Measurements from ENCODE around the gene ZMYND10. TPM values are rescaled to one million over a fixed set of nuclear protein-coding genes. Genes with fewer than 3 reads are reported as not detected.

The ZMYND10 gene
- total RNA-seq, 1 donor from 2014 or later: 0.39 TPM

DNA sequence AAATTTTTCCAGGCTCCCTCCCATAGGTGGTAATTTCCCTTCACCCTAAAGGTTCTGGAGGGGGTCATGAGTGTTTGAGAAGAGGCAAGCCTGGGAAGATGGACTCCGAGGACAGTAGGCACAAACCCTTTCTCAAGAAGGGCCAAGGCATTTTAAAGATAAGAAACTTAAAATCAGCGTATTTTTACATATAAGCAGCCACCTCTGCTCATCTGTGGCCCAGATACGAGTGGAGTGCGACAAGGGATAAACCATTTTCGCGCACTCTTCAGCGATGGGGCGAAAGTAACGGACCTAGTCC, 5.4 kb downstream of the ZMYND10 start:
- H3K27ac Mint-ChIP-seq (ENCODE audit: unreplicated experiment): no peak overlapping the region
- Histone ChIP-seq H3K79me2 (ENCODE audit: insufficient read depth, low read length) (peaks cover 20% of the 10 kb centered on the region), H3K9ac (ENCODE audit: low read length) (peak overlapping the region; percentile 37), H3K4me3 (ENCODE audit: insufficient read depth, low read depth, low read length) (peak overlapping the region; percentile 41), H4K20me1 (ENCODE audit: insufficient read depth, low read length) (peaks cover 17% of the 10 kb centered on the region), H3K4me2 (ENCODE audit: low read length) (peak overlapping the region; percentile 78), H3K27ac (ENCODE audit: low read depth, low read length) (no peak overlapping the region), H2AFZ (ENCODE audit: low read depth, low read length) (peak overlapping the region; percentile 39), H3K36me3 (ENCODE audit: insufficient read depth, low read length) (no peaks in the 10 kb centered on the region), H3K4me1 (ENCODE audit: insufficient read depth, low read length) (peaks cover 26% of the 10 kb centered on the region), H3K27me3 (ENCODE audit: insufficient read depth, low read length) (no peaks in the 10 kb centered on the region), H3K9me3 (ENCODE audit: insufficient read depth, low read depth, low read length) (no peaks in the 10 kb centered on the region)
- H3K4me3 Mint-ChIP-seq (ENCODE audit: unreplicated experiment): peak overlapping the region; percentile 94
- H3K4me1 Mint-ChIP-seq (ENCODE audit: low read depth, unreplicated experiment): peaks cover 14% of the 10 kb centered on the region
- FAIRE-seq (no peak), DNase-seq (ENCODE audit: low read depth) (no peak)
- peaks cover 4% of the 10 kb centered on the region for H3K9me3 Mint-ChIP-seq (ENCODE audit: unreplicated experiment)
- no peaks in the 10 kb centered on the region for H3K36me3 Mint-ChIP-seq (ENCODE audit: low read depth, unreplicated experiment)
- peaks cover 32% of the 10 kb centered on the region for H3K27me3 Mint-ChIP-seq (ENCODE audit: low read depth, unreplicated experiment)
- no peak for TF ChIP-seq EZH2 (IDR thresholded peaks at IDR 0.05; ENCODE audit: insufficient read depth, low read length)
- TF ChIP-seq, protein P1, sequence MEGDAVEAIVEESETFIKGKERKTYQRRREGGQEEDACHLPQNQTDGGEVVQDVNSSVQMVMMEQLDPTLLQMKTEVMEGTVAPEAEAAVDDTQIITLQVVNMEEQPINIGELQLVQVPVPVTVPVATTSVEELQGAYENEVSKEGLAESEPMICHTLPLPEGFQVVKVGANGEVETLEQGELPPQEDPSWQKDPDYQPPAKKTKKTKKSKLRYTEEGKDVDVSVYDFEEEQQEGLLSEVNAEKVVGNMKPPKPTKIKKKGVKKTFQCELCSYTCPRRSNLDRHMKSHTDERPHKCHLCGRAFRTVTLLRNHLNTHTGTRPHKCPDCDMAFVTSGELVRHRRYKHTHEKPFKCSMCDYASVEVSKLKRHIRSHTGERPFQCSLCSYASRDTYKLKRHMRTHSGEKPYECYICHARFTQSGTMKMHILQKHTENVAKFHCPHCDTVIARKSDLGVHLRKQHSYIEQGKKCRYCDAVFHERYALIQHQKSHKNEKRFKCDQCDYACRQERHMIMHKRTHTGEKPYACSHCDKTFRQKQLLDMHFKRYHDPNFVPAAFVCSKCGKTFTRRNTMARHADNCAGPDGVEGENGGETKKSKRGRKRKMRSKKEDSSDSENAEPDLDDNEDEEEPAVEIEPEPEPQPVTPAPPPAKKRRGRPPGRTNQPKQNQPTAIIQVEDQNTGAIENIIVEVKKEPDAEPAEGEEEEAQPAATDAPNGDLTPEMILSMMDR (IDR thresholded peaks at IDR 0.05; ENCODE audit: insufficient read depth, low read depth, low read length): no peak

DNA sequence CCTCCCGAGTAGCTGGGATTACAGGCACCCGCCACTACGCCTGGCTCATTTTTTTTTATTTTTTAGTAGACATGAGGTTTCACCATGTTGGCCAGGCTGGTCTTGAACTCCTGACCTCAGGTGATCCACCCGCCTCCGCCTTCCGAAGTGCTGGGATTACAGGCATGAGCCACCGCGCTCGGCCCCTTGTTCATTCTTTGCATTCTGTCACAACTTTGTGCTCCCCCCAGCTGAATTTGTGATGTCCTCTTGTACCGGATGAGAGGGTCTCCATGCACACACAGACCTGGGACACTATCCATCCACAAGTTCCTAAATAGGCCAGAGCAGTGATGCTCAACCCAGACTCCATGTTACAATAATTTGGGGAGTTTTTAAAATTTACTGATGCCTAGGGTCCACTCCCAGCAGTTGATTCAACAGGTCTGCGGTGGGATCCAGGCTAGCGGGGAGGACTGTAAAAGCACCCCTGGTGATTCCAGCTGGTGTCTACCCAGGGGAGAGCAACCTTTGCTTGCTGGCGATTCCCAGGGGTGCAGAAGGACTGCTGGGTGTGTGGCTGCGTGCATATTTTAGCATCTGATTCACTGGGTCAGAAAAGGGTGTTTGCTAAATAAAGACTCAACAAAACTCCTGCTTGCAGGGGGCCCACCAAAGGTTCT, 5.9 kb downstream of the ZMYND10 start:
- Mint-ChIP-seq H3K36me3 (ENCODE audit: low read depth, unreplicated experiment) (no peaks in the 10 kb centered on the region), H3K4me1 (ENCODE audit: low read depth, unreplicated experiment) (peaks cover 15% of the 10 kb centered on the region), H3K27ac (ENCODE audit: unreplicated experiment) (no peak overlapping the region), H3K4me3 (ENCODE audit: unreplicated experiment) (peak overlapping the region; percentile 94), H3K9me3 (ENCODE audit: unreplicated experiment) (peaks cover 4% of the 10 kb centered on the region), H3K27me3 (ENCODE audit: low read depth, unreplicated experiment) (peaks cover 27% of the 10 kb centered on the region)
- H3K4me1 ChIP-seq (ENCODE audit: insufficient read depth, low read length): peaks cover 30% of the 10 kb centered on the region
- H4K20me1 ChIP-seq (ENCODE audit: insufficient read depth, low read length): peaks cover 21% of the 10 kb centered on the region
- H3K27me3 ChIP-seq (ENCODE audit: insufficient read depth, low read length): no peaks in the 10 kb centered on the region
- FAIRE-seq: no peak
- H2AFZ ChIP-seq (ENCODE audit: low read depth, low read length): no peak overlapping the region
- H3K9ac ChIP-seq (ENCODE audit: low read length): peak overlapping the region; percentile 37
- H3K79me2 ChIP-seq (ENCODE audit: insufficient read depth, low read length): peaks cover 24% of the 10 kb centered on the region
- H3K27ac ChIP-seq (ENCODE audit: low read depth, low read length): no peak overlapping the region
- H3K4me3 ChIP-seq (ENCODE audit: insufficient read depth, low read depth, low read length): peak overlapping the region; percentile 41
- TF ChIP-seq EZH2 (IDR thresholded peaks at IDR 0.05; ENCODE audit: insufficient read depth, low read length): no peak
- TF ChIP-seq, protein P1 (IDR thresholded peaks at IDR 0.05; ENCODE audit: insufficient read depth, low read depth, low read length): no peak
- H3K4me2 ChIP-seq (ENCODE audit: low read length): peak overlapping the region; percentile 78
- no peak for DNase-seq (ENCODE audit: low read depth)
- no peaks in the 10 kb centered on the region for H3K9me3 ChIP-seq (ENCODE audit: insufficient read depth, low read depth, low read length)
- H3K36me3 ChIP-seq (ENCODE audit: insufficient read depth, low read length): no peaks in the 10 kb centered on the region

DNA sequence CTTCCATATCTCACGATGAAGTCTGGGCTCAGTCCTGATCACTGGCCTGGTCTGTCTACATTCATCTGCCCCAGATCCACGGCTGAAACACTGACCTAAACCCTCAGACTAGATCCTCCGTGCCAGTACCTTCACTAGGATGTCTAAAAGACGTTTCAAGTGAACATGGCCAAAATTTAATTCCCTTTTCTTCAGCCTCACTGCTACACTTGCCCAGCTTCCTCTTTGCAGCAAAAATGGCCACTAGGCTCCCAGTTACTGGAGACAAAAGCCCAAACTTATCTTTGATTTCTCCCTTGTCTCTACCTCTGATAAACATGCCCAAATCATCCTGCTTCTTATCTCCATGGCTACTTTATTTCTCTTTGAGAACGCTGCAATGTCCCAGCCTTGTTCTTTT, 6.6 kb downstream of the ZMYND10 start:
- TF ChIP-seq, protein P1 (IDR thresholded peaks at IDR 0.05; ENCODE audit: insufficient read depth, low read depth, low read length): no peak
- no peak for TF ChIP-seq EZH2 (IDR thresholded peaks at IDR 0.05; ENCODE audit: insufficient read depth, low read length)
- no peaks in the 10 kb centered on the region for H3K36me3 ChIP-seq (ENCODE audit: insufficient read depth, low read length)
- Mint-ChIP-seq H3K27ac (ENCODE audit: unreplicated experiment) (no peak overlapping the region), H3K36me3 (ENCODE audit: low read depth, unreplicated experiment) (no peaks in the 10 kb centered on the region), H3K27me3 (ENCODE audit: low read depth, unreplicated experiment) (peaks cover 26% of the 10 kb centered on the region), H3K4me3 (ENCODE audit: unreplicated experiment) (peak overlapping the region; percentile 94), H3K9me3 (ENCODE audit: unreplicated experiment) (peaks cover 4% of the 10 kb centered on the region), H3K4me1 (ENCODE audit: low read depth, unreplicated experiment) (peaks cover 21% of the 10 kb centered on the region)
- H2AFZ ChIP-seq (ENCODE audit: low read depth, low read length): no peak overlapping the region
- H3K27ac ChIP-seq (ENCODE audit: low read depth, low read length): no peak overlapping the region
- H4K20me1 ChIP-seq (ENCODE audit: insufficient read depth, low read length): peaks cover 27% of the 10 kb centered on the region
- no peak overlapping the region for H3K4me2 ChIP-seq (ENCODE audit: low read length)
- H3K27me3 ChIP-seq (ENCODE audit: insufficient read depth, low read length): no peaks in the 10 kb centered on the region
- no peak overlapping the region for H3K9ac ChIP-seq (ENCODE audit: low read length)
- no peak overlapping the region for H3K4me3 ChIP-seq (ENCODE audit: insufficient read depth, low read depth, low read length)
- DNase-seq (ENCODE audit: low read depth) (no peak), FAIRE-seq (no peak)
- H3K79me2 ChIP-seq (ENCODE audit: insufficient read depth, low read length): peaks cover 31% of the 10 kb centered on the region
- no peaks in the 10 kb centered on the region for H3K9me3 ChIP-seq (ENCODE audit: insufficient read depth, low read depth, low read length)
- H3K4me1 ChIP-seq (ENCODE audit: insufficient read depth, low read length): peaks cover 37% of the 10 kb centered on the region

All from astrocyte (in vitro differentiated cells and primary cell).